HepG2 (cell line): Measurements from ENCODE around the gene PTGDS. TPM values are rescaled to one million over a fixed set of nuclear protein-coding genes. Genes with fewer than 3 reads are reported as not detected.

ENCODE experiments used
- ATAC-seq: fragments of 200-7000 bp; cut with Tn5 transposase; 3 replicates; pipeline ENCODE4 v1.9.1; 2020; ENCODE audit warnings: mild to moderate bottlenecking, moderate library complexity
- BruUV-seq: library from RNA; stranded (reverse); fragments of 400-500 nt; replicated peaks from 2 replicates; lab custom pipeline; 2021; lab: Mats Ljungman, UMichigan
- CTCF ChIA-PET: fragments of 300-600 bp; formaldehyde crosslinking; extraction: SDS; loops from one replicate; lab custom pipeline; 2021; ENCODE audit warnings: low total read pairs, inconsistent platforms, low intra/inter-chr PET ratio; lab: Yijun Ruan, JAX
- POLR2A ChIA-PET: fragments of 350-600 bp; sonication (Branson Sonifier 250); formaldehyde crosslinking; loops from one replicate; lab custom pipeline; 2020; ENCODE audit warnings: antibody characterized with exemption, inconsistent platforms; lab: Yijun Ruan, JAX
- DNase-seq: peaks from one replicate; pipeline ENCODE4 v3.0.0-alpha.2; 2015; ENCODE audit warnings: low spot score
- FAIRE-seq: peaks from 3 replicates; lab custom pipeline; 2011; peaks lifted over from hg19 to GRCh38; lab: Jason Lieb, UNC
- H2AFZ ChIP-seq: one replicate; pipeline ENCODE4 v1.6.1; 2011; ENCODE audit warnings: low read length, inconsistent platforms
- H3K27ac ChIP-seq: fragments of 300-600 bp; 3 replicates; pipeline ENCODE4 v1.8.0; 2011; ENCODE audit warnings: mixed run types, mild to moderate bottlenecking, mixed read lengths, low read length, inconsistent platforms; ENCODE audit not compliant: insufficient read depth; ENCODE audit errors: extremely low read length
- H3K27me3 ChIP-seq, 2 experiments: fragments of 200-600 bp in 1 of 2; 2 replicates in 1 of 2; 3 replicates in 1 of 2; pipeline versions ENCODE4 v1.6.0 to v1.8.0; 2011; ENCODE audit warnings: low read length in 2 of 2, mild to moderate bottlenecking in 2 of 2, moderate library complexity in 2 of 2, inconsistent platforms in 1 of 2; ENCODE audit not compliant: insufficient read depth in 2 of 2, control insufficient read depth in 1 of 2
- H3K36me3 ChIP-seq, 2 experiments: fragments of 200-600 bp in 1 of 2; replicated peaks in 1 of 2; 2 replicates in 1 of 2; 3 replicates in 1 of 2; pipeline versions ENCODE4 v1.5.1 to v1.8.0; 2011; ENCODE audit warnings: low read length in 2 of 2, inconsistent platforms in 1 of 2; ENCODE audit not compliant: insufficient read depth in 2 of 2, control insufficient read depth in 1 of 2
- H3K4me1 ChIP-seq: 2 replicates; pipeline ENCODE4 v1.5.1; 2012; ENCODE audit warnings: low read length, inconsistent platforms; ENCODE audit not compliant: insufficient read depth
- H3K4me2 ChIP-seq: 2 replicates; pipeline ENCODE4 v1.6.0; 2011; ENCODE audit warnings: low read depth, low read length, inconsistent platforms
- H3K4me3 ChIP-seq, 3 experiments: fragments of 200-600 bp in 1 of 3; sonication (generic), shearing (Covaris generic) in 1 of 3; replicated peaks in 1 of 3; 2 replicates each; pipeline ENCODE4 v1.5.1; 2011 to 2016; ENCODE audit warnings: low read length in 3 of 3, inconsistent platforms in 2 of 3, low read depth in 2 of 3, mild to moderate bottlenecking in 2 of 3, control low read depth in 1 of 3, mixed read lengths in 1 of 3; ENCODE audit not compliant: insufficient read depth in 1 of 3
- H3K79me2 ChIP-seq: one replicate; pipeline ENCODE4 v1.6.1; 2011; ENCODE audit warnings: low read length, inconsistent platforms; ENCODE audit not compliant: insufficient read depth
- H3K9ac ChIP-seq: 2 replicates; pipeline ENCODE4 v1.6.0; 2011; ENCODE audit warnings: mild to moderate bottlenecking, low read depth, low read length, inconsistent platforms; ENCODE audit not compliant: insufficient read depth
- H3K9me3 ChIP-seq: 2 replicates; pipeline ENCODE4 v1.5.1; 2012; ENCODE audit warnings: mild to moderate bottlenecking, low read length
- H4K20me1 ChIP-seq: 2 replicates; pipeline ENCODE4 v1.6.0; 2011; ENCODE audit warnings: inconsistent platforms, mild to moderate bottlenecking, low read length, moderate library complexity; ENCODE audit not compliant: insufficient read depth
- ASH2L ChIP-seq: fragments of 300-600, 200-600 bp; sonication (generic); IDR thresholded peaks from 2 replicates; pipeline ENCODE4 v1.7.0; 2017; ENCODE audit warnings: low read depth, mild to moderate bottlenecking, moderate library complexity, mixed read lengths, low read length; ENCODE audit not compliant: insufficient read length
- MLLT10 ChIP-seq: sonication (generic); formaldehyde crosslinking; IDR thresholded peaks from 2 replicates; pipeline ENCODE4 v1.4.0; 2020; ENCODE audit warnings: missing genetic modification reagents
- MYC ChIP-seq: sonication (generic); formaldehyde crosslinking; IDR thresholded peaks from 2 replicates; pipeline ENCODE4 v1.9.0; 2021; ENCODE audit warnings: missing genetic modification reagents, borderline replicate concordance
- PCBP1 ChIP-seq: fragments of 200-400 bp; formaldehyde crosslinking; IDR thresholded peaks from 2 replicates; pipeline ENCODE4 v1.6.1; 2017; ENCODE audit warnings: mild to moderate bottlenecking, low read depth, low read length, borderline replicate concordance
- PHF21A ChIP-seq: sonication (generic); formaldehyde crosslinking; IDR thresholded peaks from 2 replicates; pipeline ENCODE4 v1.5.0; 2020; ENCODE audit warnings: mild to moderate bottlenecking, missing genetic modification reagents
- TCF7 ChIP-seq: sonication (generic); IDR thresholded peaks from 2 replicates; pipeline ENCODE4 v1.6.1; 2016; ENCODE audit warnings: antibody characterized with exemption, low read depth
- THYN1 ChIP-seq: sonication (generic); formaldehyde crosslinking; IDR thresholded peaks from 2 replicates; pipeline ENCODE4 v1.8.1; 2023; ENCODE audit warnings: low read depth, mild to moderate bottlenecking, moderate library complexity, missing genetic modification reagents, borderline replicate concordance
- ZBTB7A ChIP-seq: sonication (generic); formaldehyde crosslinking; IDR thresholded peaks from 2 replicates; pipeline ENCODE4 v1.8.0; 2022; ENCODE audit warnings: mild to moderate bottlenecking, missing genetic modification reagents
- ZIK1 ChIP-seq: sonication (generic); formaldehyde crosslinking; IDR thresholded peaks from 2 replicates; pipeline ENCODE4 v1.5.0; 2020; ENCODE audit warnings: mild to moderate bottlenecking, low read depth, missing genetic modification reagents, borderline replicate concordance
- ZNF251 ChIP-seq: sonication (generic); formaldehyde crosslinking; IDR thresholded peaks from 2 replicates; pipeline ENCODE4 v1.9.0; 2021; ENCODE audit warnings: mild to moderate bottlenecking, missing genetic modification reagents
- ZNF292 ChIP-seq: sonication (generic); formaldehyde crosslinking; IDR thresholded peaks from 2 replicates; pipeline ENCODE4 v1.8.1; 2022; ENCODE audit warnings: mild to moderate bottlenecking, low read depth, missing genetic modification reagents, borderline replicate concordance
- ZNF326 ChIP-seq: sonication (generic); formaldehyde crosslinking; IDR thresholded peaks from 2 replicates; pipeline ENCODE4 v1.4.0; 2020; ENCODE audit warnings: missing genetic modification reagents, borderline replicate concordance
- ZNF768 ChIP-seq: sonication (generic); formaldehyde crosslinking; IDR thresholded peaks from 2 replicates; pipeline ENCODE4 v1.4.0; 2020; ENCODE audit warnings: missing genetic modification reagents
- ZSCAN9 ChIP-seq: IDR thresholded peaks from 2 replicates; pipeline ENCODE4 v1.6.1; 2016; ENCODE audit warnings: borderline replicate concordance
- WGBS: methylation state at CpG from one replicate; pipeline ENCODE4 v1.1.6; 2017; ENCODE audit warnings: low lambda C conversion rate; 5-methylcytosine and 5-hydroxymethylcytosine counted together
- in situ Hi-C: cut with HindIII; loops from 2 replicates; pipeline ENCODE4 v1.10.0; 2017; ENCODE audit warnings: low pct_unique_long_range_greater_than_20kb; ENCODE audit not compliant: extremely low pct_ligation_motif_present
- intact Hi-C: fragments of 100-400 bp; cut with micrococcal nuclease; formaldehyde crosslinking; loops from one replicate; pipeline ENCODE4 v1.10.0; 2022; ENCODE audit not compliant: unreplicated experiment
- polyA plus RNA-seq, 8 experiments: library from polyadenylated mRNA; depleted of rRNA in 3 of 8; stranded (reverse) in 7 of 8; unstranded in 1 of 8; fragments of >200 nt; fragmentation: Illumina TruSeq in 4 of 8; extraction: Trizol in 4 of 8; gene quantifications; 2 replicates each; pipeline versions ENCODE4 v1.2.1 to v1.2.3, GENCODE V29; 2011 to 2016; ENCODE audit warnings: low read depth in 4 of 8, missing spikeins in 1 of 8, mixed read lengths in 1 of 8; ENCODE audit not compliant: insufficient read depth in 1 of 8
- total RNA-seq, 5 experiments: library from RNA; depleted of rRNA; stranded (reverse); fragments of >200 nt; fragmentation: Illumina TruSeq; extraction: Trizol; gene quantifications; 2 replicates each; pipeline ENCODE4 v1.2.3, GENCODE V29; 2016; ENCODE audit warnings: low read depth in 1 of 5

The PTGDS gene
- total and polyA plus RNA-seq, 2 of the 13 experiments (the other 11 are each of a cell fraction or from before 2014, with no cell fraction given) = 0.33 to 0.50 TPM

DNA sequence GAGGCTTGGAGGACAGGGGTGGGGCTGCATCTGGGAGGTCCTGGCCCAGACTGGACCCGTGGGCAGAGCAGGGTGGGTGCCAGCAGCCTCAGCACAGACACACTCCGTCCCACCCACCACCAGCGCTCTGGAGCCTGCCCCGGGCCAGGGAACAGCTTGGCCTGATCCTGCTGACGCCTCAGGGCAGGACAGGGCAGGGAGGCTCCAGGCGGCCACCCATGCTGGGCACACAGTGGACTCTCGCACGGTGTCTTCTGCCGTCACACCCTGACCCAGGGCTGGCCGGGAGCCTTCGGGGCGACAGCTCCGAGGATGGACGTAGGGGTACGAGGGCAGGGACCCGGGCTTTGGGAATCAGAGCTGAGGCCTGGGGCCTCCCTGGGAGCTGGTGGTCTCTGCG is 8.2 kb upstream of the PTGDS start:
- intact Hi-C loops (loop anchor here (2.0 kb wide), 1 partner anchor 20 kb away; no protein-coding TSS in a partner anchor), in situ Hi-C loops (no loop called here)
- no peaks in the 10 kb centered on the region for H4K20me1 ChIP-seq
- DNase-seq (no peak), ATAC-seq (peak; percentile 54), FAIRE-seq (no peak)
- no peak overlapping the region for H3K4me3 ChIP-seq
- no peaks in the 10 kb centered on the region for H3K9me3 ChIP-seq
- no peaks in the 10 kb centered on the region for H3K79me2 ChIP-seq
- H2AFZ ChIP-seq = no peak overlapping the region
- H3K27me3 ChIP-seq = peaks cover 23 to 69% of the 10 kb centered on the region in 2 experiments
- WGBS = 55% methylated on average over 2 of the region's 17 CpGs
- no peak overlapping the region for H3K4me2 ChIP-seq
- H3K9ac ChIP-seq = no peak overlapping the region
- BruUV-seq = no TSS peak
- no peak overlapping the region for H3K27ac ChIP-seq
- peaks cover 54% of the 10 kb centered on the region for H3K4me1 ChIP-seq
- ChIA-PET POLR2A (interaction anchor here (0.8 kb wide), 1 partner anchor 31 kb away, joined by 3 read pairs; no protein-coding TSS in a partner anchor), CTCF (no interaction called here)
- TF ChIP-seq PCBP1 (0 out of 2 replicates have a peak, but pooled peaks have one; percentile 62), ZBTB7A (CRISPR knock-in tag) (no peak), MYC (CRISPR knock-in tag) (peak; percentile 17; the same call in 1 of the 2 replicates)
- no peaks in the 10 kb centered on the region for H3K36me3 ChIP-seq

DNA sequence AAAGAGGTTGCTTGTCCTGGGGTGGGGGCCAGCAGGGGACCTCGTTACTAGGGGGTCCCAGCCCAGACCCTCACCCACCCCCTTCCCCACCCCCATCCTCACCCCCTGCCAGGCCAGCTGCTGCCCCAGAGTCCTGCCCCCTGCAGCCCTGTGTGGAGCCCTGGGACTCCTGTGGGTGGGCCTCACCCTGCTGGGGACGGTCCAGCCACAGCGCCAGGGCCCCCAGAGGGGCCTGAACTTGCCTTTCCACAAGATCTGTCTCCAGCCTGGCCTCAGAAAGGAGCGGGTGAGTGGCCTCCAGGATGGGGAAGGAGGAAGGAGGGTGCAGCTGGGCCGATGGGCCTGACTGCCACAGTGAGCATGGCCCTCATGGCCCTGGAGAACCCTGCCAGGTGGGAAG is 7.5 kb upstream of the PTGDS start:
- H3K9ac ChIP-seq = no peak overlapping the region
- no peak overlapping the region for H3K4me2 ChIP-seq
- no peak for FAIRE-seq
- WGBS = 7% methylated on average over 3 of the region's 5 CpGs
- no peak overlapping the region for H3K4me3 ChIP-seq
- DNase-seq = no peak
- no peaks in the 10 kb centered on the region for H3K9me3 ChIP-seq
- no peak for ATAC-seq
- no peak overlapping the region for H2AFZ ChIP-seq
- intact Hi-C loops (loop anchor here (2.0 kb wide), 1 partner anchor 21 kb away; no protein-coding TSS in a partner anchor), in situ Hi-C loops (no loop called here)
- CTCF ChIA-PET = no interaction called here
- peaks cover 24 to 69% of the 10 kb centered on the region in 2 experiments for H3K27me3 ChIP-seq
- no peak for TF ChIP-seq THYN1 (CRISPR knock-in tag)
- no peak for TF ChIP-seq TCF7
- TF ChIP-seq ZNF326 (CRISPR knock-in tag) = no peak
- no peak for TF ChIP-seq ZSCAN9 (CRISPR knock-in tag)
- no peak for TF ChIP-seq ASH2L
- TF ChIP-seq ZNF251 = no peak
- no peak for TF ChIP-seq PHF21A (CRISPR knock-in tag)
- no peak for TF ChIP-seq ZNF768
- no peak for TF ChIP-seq ZNF292
- no peak for TF ChIP-seq MLLT10 (CRISPR knock-in tag)
- TF ChIP-seq ZIK1 (CRISPR knock-in tag) = no peak
- no peaks in the 10 kb centered on the region for H3K79me2 ChIP-seq
- H3K27ac ChIP-seq = no peak overlapping the region
- no TSS peak for BruUV-seq
- peaks cover 49% of the 10 kb centered on the region for H3K4me1 ChIP-seq
- H4K20me1 ChIP-seq = no peaks in the 10 kb centered on the region
- H3K36me3 ChIP-seq = no peaks in the 10 kb centered on the region
- POLR2A ChIA-PET = interaction anchor here (1.2 kb wide), 1 partner anchor 22 kb away, joined by 5 read pairs; no protein-coding TSS in a partner anchor
